ENCODE data around the gene CNTN5.
"Not testable (repeated sequence)": the region's sequence is repeated elsewhere in the genome, so short reads cannot be mapped to it uniquely, and the experiment has no call there.

CNTN5 gene

DNA sequence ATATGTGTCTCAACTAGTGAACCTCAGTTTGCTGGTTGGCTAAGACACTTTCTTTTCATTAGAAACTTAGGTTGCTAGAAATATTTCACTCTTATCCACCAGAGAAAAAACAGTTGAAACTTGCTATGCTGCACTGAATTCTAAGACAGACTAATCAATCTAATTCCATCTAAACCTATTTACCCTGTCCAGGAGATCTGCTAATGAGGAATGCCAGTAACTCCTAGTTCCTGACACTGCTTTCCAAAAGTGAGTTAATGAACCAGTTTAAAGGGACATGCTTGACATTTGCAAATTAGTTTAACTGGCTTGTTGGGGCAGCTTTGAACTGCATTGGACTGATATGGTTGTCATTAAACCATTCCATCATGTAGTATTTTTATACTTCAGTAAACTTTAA lies 258.5 kb downstream of the CNTN5 start:
- DNase-seq, result no peak

DNA sequence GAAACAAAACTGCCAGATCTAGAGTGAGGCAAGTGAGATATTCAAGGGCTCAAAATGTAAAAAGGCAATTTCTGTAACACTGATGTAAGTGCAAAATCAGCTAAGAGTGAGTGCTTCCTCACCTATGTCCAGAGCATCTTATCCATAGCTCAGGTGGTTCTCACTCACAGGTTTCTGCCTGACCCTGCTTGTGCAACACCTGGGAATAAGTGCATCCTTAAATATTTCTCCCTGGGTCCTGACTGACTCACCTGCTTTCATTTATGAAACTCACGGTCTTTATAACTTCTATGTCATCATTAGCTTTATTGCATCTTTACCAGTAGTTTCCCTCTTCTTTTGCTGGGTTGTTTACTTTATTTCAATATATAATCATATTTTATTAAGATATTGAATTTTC lies 260.6 kb downstream of the CNTN5 start:
- no peak for DNase-seq

DNA sequence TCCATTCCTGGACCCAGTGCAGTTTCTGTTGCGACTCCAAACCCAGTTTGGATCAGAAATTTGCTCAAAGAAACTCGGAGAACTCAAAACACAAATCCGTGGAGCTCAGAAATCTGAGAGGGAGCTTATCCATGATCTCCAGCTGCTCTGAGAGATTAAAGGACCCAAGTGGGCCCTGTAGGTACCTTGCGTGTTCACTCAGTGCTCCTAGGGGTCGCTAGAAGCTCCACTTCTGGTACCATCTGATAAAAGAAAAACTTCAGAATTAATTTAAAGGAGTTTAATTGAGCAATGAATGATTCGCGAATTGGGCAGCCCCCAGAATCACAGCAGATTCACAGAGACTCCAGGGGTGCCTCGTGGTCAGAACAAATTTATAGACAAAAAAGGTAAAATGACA lies 277.2 kb downstream of the CNTN5 start:
- not testable (repeated sequence) for DNase-seq

DNA sequence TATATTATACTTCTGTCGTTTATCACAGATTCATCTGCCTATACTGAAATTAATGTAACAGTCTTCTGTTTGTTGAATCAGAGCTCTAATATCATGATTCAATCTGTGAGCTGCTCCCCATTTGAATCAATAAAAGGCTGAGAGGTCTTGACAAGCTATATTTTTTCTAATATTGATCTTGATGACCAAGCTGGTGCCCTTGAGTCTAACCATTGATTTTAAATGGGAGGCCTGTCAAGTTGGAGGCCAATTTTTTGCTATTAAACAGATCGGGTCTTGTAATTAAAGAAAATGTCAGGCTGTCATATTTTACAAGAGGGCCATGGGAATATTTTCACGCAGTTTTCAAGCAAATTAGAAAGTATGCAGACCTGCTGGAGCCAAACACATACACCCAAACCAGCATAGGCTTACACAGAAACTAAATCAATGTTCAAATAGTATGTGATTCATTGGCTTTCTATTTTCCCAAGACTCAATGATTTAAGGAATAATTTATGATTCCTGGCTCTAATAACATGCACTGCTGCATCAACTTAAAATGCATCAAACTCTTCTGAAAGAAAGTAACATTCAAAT lies 286.9 kb downstream of the CNTN5 start:
- no peak for DNase-seq

DNA sequence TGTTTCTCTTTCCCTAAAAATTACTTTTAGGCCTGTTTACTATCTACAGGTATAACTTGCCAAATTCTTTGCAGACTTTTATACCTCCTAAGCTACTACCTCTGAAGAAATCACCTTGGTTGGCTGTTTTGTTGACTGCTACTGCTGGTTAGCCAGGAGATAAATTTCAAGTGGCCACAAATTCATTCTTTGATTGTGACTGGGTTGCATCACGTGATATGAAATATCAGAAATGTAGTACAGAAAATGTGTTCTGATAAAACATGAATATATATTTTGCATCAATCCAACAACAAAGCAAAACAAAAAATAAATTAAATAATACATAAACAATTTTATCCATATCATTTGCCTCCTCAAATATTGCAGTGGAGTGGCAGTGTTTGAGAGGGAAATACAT lies 291.1 kb downstream of the CNTN5 start:
- DNase-seq, result no peak

DNA sequence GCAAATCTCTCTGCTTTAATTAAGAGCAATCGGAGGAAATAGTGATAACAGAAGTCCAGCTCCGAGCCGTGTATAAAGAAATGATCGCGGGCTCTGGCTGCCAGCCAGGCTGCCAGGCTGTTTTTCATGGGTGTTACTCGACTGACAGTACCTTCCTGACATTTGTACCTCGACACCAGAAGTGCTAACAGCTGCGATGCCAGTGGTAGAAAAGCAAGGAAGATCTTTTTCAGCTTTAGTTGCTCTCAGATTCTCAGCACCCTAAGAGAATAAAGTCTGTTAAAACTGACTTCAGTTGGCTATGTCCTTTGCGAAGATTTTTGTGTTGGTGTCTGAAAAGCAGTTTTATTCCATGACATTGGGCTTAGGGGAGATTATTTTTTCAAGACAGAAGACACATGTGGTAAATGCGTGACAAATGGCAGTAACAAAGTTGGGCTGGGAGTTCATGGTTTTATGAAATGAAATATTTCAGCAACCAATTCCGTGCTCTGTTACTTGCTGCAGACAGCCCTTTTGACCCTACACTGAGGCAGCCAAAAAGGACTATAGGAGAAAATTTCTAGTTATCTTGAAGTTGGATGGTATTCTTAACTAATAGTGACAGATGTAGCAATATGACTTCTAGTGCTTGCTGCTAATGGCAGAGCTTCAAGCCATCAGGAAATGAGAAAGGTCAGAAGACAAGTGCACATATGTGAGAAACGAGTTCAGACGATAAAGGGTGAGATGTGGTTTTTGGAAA lies 296.2 kb downstream of the CNTN5 start:
- DNase-seq, result no peak

DNA sequence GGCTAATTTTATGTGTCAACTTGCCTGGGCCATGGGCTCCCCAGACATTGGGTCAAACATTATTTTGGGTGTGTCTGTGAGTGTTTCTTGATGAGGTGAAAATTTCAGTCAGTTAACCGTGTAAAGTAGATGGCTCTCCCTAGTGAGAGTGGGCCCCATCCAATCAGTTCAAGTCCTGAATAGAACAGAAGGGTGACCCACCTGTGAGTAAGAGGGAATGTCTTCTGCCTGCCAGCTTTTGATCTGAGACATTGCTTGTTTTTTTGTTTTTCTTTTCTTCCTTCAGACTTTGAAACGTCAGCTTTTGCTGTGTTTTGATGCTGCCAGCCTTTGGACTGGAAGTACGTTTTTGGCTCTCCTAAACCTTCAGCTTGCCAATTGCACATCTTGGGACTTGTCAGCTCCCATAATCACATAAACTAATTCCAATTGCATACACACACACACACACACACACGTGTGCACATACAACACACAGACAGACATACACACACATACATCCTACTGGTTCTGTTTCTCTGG lies 300.1 kb downstream of the CNTN5 start:
- DNase-seq, result no peak

DNA sequence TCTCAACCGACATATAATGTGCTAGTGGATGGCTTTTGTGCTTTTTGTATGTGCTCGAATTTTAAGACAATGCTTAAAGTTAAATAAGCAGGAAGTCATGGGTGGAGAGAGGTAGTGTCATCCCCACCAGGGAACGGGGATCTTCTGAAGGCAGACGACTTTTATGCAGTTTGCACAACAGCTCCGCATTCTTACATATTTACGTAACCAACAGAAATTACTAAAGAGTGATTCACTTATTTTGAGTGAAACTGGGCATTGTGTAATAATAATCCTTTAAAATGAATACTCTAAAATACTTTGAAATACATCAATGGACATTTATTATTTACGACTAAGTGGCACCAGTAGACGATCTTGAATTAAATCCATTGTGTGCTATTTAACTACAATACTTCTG lies 305.1 kb downstream of the CNTN5 start:
- no peak for DNase-seq

DNA sequence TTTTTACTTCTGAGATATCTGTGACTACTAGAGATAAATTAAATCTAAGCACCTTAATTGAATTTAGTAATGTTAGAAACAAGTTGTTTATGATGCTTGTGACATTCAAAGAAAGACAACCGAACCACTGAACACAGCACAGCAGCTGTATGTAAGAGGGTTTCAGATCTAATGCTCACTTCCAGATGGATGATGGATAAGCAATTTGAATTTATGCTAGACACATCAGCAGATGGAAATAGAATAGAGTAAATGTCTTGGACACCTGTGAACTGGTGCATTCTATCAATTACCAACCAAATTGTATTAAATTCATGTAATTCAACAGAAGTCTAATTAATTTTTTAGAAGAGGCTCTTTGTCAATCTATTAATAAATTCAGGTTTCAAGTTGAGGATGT lies 306.3 kb downstream of the CNTN5 start:
- DNase-seq, result no peak

DNA sequence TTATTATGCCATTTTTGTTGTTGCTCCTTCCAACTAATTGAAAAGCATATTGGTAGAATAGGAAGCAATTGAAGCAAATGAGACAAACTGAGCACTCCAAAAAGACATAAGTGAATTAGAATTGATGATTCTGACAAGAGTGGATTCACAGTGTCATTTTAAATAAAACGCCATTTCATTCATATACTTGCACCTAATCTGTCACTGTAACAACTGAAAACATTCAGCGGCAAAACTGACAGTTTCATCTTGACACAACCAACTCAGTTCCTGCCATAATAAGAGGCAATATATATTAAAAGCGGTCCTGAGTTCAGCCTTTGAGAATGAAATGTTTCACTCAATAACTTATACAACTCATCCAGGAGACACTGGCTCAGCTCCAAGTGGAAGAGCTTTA lies 306.8 kb downstream of the CNTN5 start:
- DNase-seq, result no peak

DNA sequence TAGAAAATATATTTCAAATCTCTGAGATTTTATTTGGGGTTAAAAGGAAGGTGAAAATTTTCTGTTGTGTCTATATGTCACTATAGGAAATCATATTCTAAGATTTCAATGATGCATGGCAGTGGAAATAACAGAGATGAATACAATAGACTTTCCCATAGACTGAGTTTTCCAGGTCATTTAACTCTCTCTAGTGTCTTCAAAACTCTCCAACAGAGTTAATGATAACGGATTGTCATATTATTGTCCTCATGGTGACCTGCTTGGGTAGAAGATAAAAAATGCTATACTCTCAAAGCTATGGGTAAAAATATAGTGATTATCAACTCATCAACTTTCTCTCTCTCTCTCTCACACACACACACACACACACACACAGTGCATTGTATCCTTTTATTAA lies 312.9 kb downstream of the CNTN5 start:
- DNase-seq, result no peak

DNA sequence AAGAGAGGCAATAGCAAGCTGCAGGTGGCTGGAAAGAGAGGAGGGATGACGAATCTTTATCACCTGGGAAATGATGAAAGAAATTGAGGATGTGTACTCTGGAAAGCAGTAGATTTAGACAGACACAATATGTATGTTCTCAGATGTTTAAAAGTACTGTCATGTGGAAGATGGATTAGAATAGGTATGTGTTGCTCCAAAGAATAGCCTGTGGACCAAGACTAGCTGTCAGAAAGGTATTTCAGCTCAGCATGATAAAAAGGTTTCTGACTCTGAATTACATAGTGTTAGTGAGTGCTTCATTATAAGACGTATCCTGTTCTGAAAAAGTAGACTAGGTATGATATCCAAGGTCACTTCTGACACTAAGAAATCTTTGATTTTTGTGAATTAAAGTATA lies 322.4 kb downstream of the CNTN5 start:
- no peak for DNase-seq

DNA sequence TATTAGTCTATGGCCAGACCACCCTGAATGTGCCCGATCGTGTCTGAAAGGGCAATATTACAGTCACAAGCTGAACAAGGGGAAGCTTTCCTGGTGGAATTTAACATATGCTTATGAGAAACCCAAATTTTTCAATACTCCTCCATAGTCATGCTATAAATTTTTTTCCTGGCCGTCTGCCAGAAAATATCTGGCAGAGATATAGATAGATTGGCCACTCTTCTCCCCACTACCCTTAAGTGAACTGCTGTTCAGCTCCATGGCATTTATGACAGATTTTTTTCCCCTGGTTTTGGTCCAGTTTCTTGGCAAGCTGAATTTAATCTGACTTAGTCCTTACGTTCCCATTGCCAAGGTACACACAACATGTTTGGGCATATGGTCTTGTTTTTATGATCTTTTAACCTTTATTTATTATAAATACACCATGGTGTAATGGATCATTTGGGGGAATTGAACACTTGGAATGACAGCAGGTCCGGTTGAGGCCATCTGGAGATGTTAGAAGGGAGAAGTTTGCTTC lies 328.5 kb downstream of the CNTN5 start:
- no peak for DNase-seq

DNA sequence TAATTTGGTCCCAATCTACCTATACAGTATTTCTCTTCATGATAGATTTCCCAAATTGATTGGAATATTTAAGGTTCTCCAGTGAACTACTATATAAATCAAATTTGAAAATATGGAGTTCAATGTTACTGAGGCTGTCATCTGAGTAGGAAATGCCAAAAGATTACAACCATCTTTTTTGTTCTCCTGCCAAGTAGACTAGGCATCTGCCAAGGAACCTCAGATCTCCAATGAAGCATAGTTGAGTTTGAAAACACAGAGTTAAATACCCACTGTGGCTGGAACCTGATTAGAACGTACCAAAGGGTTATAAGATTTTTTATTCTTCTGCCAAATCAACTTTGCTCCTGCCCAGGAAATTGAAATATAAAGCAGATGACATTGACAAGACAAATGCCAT lies 330.9 kb downstream of the CNTN5 start:
- no peak for DNase-seq

DNA sequence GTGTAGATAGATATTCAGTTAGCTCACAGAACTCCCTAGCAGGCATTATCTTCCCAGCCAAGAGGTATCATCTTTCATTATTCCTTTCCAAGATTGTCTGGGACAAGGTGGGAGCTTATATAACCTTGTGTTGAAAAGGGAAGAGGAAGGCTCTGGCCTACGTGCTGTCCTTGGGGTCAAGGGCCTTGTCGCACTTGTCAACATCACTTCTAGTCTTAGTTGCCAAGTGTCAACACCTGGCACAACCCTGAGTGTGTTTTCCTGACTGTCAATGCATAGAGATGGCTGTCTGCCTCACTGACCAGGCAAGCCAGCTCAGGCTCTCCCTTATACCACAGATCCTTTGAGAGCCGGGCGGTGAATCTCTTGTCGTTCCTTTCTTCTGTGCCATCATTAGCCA lies 331.9 kb downstream of the CNTN5 start:
- no peak for DNase-seq

DNA sequence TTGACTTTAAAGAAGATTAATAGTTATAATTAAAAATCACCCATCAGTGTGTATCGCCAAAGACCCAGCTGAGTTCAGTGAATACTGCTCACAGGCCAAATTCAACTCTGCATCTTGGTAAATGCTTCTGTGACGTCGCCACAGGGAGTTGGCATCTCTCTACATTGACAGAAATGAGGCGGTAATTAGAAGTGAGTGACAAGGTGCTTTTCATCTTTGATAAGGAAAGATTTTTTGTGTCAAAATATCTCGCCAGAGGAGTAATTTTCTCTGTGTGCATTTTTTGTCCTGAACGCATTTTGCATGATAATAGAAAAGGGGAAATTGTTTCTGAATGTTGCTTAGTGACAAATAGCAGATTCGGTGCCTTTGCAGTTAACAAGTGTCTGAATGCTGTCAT lies 345.8 kb downstream of the CNTN5 start:
- DNase-seq, result no peak

DNA sequence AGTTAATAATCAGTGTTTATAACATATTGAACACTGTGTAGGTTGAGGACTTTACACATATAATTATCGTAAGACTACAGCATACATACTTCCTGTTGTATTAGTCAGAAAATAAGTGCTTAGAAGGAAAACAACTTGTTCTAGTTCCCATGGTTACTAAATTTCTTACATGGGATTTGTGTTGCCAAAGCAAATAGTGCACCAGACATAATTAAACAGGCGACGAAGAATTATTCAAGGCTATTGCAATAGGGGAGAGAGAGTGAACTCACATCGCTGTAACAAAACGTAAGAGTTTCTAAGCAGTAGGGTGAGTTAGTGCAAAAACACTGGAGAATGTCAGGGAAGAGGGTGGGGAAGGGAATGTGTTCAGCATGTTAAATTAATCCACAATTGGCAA lies 347.8 kb downstream of the CNTN5 start:
- no peak for DNase-seq

DNA sequence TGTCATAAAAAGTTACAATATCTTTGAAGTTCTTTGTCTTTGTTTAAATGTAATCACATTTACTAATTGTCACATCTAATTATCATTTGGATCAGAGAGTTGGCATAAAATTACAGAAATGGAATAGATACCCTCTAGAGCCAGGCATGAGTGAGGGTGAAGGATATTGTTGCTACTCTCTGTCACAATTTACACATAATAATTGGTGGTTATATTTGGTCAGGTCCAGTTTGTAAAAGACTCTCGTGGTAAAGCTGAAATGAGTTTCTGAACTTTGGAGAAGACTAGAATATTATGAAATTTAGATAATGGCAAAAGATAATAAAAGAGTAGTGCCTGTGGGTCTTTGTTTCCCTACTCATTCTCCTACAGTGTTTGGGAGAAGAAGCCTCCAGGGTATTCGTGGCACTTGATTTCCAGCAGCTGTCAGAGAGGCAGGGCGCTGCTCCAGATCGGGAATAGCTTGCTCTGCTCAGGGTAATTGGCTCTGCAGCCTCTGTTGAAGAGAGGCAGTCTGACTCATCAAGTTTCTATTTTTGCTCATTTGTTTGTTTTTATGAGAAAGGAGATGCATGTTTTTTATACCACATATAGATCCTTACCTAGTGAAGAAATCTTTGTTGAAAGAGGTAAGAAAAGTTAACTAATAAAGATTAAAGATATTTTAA lies 349.9 kb downstream of the CNTN5 start:
- DNase-seq, result no peak

DNA sequence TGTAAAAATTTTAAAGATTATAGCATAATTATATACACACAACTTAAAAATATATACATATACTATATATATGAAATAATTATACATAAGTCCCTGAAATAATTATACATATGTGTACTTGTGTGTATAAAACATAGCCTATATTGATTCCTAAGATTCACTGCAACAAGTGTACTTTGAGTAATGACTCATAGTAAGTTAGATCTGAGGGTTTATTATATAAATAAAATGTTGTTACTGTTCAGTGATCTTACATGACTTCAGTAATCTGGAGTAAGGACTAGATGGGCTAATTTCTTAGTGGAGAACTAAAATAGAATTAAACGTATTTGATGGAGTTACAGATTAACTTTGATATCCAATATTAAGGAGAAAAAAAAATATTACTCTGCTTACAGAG lies 350.5 kb downstream of the CNTN5 start:
- DNase-seq, result no peak

DNA sequence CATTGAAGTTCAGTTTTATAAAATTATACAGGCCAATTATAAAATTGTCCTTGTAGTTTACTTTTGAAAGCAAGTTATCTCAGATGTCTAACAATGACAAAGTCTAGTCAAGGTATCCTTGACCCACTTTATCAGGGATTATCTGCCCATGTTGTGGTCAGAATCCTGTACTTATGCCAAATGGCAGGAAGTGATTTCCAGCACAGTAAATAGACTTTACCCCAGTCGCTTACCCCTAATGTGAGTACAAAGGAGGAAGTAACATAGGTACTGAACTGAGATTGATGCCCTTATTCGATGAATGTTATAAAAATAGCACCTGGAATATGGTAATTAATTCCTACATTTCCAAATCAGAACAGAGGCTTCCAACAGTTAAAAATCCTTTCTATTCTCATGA lies 355.7 kb downstream of the CNTN5 start:
- no peak for DNase-seq

DNA sequence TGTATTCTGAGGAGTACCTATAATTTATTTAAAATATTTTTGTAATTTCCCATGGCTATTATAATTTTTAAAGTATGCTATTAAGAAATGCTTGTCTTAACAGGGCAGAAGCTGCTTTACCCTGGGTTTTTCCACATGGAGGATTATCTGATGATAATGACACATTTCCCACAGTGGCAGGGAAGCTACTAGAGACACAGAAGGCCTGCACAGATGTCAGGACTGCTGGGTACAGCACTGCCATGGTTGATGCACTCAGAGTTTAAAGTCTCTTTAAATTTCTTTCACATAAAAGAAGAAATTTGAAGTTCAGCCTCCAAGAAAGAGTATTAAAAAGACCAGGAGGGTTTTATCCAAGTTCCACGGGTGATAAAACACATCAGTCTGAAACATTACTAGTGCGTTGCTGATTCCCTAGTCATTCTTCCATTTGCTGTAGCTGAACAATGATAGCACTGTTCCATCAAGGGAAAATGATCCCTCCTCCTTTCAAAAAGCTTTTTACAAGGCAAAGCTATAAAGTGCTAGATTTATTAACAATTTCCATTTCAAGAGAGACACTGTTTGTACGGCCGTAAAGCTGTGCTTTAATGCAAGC lies 363.0 kb downstream of the CNTN5 start:
- no peak for DNase-seq

DNA sequence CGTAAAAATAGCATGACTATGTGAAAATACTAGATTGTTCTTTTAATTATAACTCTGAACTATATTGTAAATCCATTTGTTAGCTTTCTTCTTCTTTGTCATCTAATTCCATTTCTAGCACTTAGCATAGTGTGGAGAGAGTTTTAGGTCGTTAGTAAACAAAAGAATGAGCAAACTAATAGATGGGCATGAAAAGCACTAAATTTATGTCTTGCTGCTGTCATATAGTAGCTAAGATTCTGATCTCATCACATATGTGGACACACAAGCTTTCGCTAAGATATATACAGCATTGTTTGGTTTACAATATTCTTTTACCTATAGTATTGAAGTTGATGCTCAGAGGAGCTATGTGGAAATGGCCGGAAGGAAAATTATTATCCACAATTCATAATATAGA lies 370.5 kb downstream of the CNTN5 start:
- no peak for DNase-seq

DNA sequence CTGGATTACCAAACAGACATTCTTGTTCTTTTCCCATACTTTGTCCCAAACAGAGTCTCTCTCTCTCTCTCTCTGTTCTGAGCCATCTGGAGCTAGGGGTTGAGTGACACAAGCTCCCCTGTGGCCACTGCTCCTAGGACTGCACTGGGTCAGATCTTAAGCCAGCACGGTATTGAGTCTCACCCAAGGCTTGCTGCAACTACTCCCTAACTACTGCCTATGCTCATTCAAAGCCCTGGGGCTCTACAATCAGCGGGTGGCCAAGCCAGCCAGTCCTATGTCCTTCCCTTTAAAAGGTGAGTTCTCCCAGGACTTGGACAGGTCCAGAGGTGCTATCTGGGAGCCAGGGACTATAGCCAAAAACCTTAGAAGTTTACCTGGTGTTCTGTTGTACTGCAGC lies 385.6 kb downstream of the CNTN5 start:
- no peak for DNase-seq

DNA sequence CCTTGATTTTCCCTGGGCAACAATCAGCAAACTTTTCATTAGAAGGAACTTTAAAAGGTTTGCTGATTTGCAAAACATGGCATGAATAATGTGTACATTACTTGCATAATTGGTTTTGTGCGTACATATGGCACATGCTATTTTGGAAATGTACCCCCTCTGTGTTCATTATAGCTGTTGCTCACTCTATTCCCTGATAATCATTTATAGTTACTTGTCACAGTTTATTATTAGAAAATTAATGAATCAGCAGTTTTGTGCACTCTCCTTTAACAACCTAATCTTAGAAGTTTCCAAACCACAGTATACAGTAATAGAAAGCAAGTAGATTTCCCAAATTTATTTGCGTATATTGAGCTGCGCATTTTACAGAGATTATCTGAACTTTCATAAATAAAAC lies 389.9 kb downstream of the CNTN5 start:
- DNase-seq, result no peak

All from CD4-positive, alpha-beta T cell treated with Interleukin-10 for 1 hour (primary cell).